Osteoblast (primary cell): ENCODE data around the gene OBP2A. TPM values are rescaled to one million over a fixed set of nuclear protein-coding genes. Genes with fewer than 3 reads are reported as not detected.
"Not testable (repeated sequence)": the region's sequence is repeated elsewhere in the genome, so short reads cannot be mapped to it uniquely, and the experiment has no call there.

Experiments
- DNase-seq: peaks from one replicate; pipeline ENCODE4 v3.0.0; 2011; ENCODE audit warnings: low spot score, mixed read lengths; ENCODE audit not compliant: insufficient read length; ENCODE audit errors: missing footprints
- H2AFZ ChIP-seq: 2 replicates; pipeline ENCODE4 v1.6.0; 2011; ENCODE audit warnings: mild to moderate bottlenecking, low read length
- H3K27ac ChIP-seq: 2 replicates; pipeline ENCODE4 v1.5.1; 2011; ENCODE audit warnings: mild to moderate bottlenecking, low read depth, low read length, moderate library complexity
- H3K27me3 ChIP-seq: 2 replicates; pipeline ENCODE4 v1.6.0; 2012; ENCODE audit warnings: mild to moderate bottlenecking, control low read depth, inconsistent platforms, low read length, moderate library complexity; ENCODE audit not compliant: insufficient read depth
- H3K36me3 ChIP-seq: 2 replicates; pipeline ENCODE4 v1.5.1; 2011; ENCODE audit warnings: mild to moderate bottlenecking, low read length, control low read depth, moderate library complexity; ENCODE audit not compliant: insufficient read depth
- H3K4me1 ChIP-seq: 2 replicates; pipeline ENCODE4 v1.5.1; 2011; ENCODE audit warnings: mild to moderate bottlenecking, low read length, control low read depth, moderate library complexity; ENCODE audit not compliant: insufficient read depth
- H3K4me2 ChIP-seq: 2 replicates; pipeline ENCODE4 v1.6.0; 2011; ENCODE audit warnings: mild to moderate bottlenecking, low read length; ENCODE audit not compliant: insufficient read depth
- H3K4me3 ChIP-seq: fragments of 200-600 bp; sonication (generic); 3 replicates; pipeline ENCODE4 v1.5.1; 2012; ENCODE audit warnings: mild to moderate bottlenecking, low read length, inconsistent platforms; ENCODE audit not compliant: insufficient read depth
- H3K79me2 ChIP-seq: 2 replicates; pipeline ENCODE4 v1.6.0; 2012; ENCODE audit warnings: mild to moderate bottlenecking, low read length, control low read depth, inconsistent platforms; ENCODE audit not compliant: insufficient read depth
- H3K9me3 ChIP-seq: 2 replicates; pipeline ENCODE4 v1.5.1; 2011; ENCODE audit warnings: low read depth, low read length, control low read depth
- H4K20me1 ChIP-seq: 2 replicates; pipeline ENCODE4 v1.6.0; 2012; ENCODE audit warnings: mild to moderate bottlenecking, low read length, control low read depth; ENCODE audit not compliant: insufficient read depth
- total RNA-seq: library from RNA; depleted of rRNA; stranded (reverse); fragments of >200 nt; gene quantifications from 2 replicates; pipeline ENCODE4 v1.2.3, GENCODE V29; 2012
- TF ChIP-seq, protein P1 (sequence below): IDR thresholded peaks from 2 replicates; pipeline ENCODE4 v1.5.1; 2011; ENCODE audit warnings: mild to moderate bottlenecking, low read depth, low read length, moderate library complexity; ENCODE audit errors: extremely low read depth

The OBP2A gene
- total RNA-seq, 1 donor, result not detected

DNA sequence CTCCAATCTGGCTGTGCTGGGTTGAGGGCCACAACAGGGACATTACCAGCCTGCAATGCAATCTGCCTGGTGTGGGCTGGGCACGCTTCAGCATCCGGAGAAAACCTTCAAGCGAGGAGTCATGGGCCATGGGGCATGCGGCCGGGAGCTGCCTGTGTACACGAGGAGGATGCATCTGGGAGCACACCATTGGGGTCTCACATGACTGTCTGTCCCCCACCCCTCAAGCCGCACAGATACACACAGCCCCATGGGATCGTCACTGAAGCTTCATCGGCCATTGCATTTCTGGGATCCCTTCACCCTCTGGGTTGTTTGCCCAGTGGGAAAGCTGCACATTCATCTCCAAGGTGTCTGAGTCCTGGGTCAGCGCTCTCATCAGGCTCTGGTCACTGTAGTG, 14.8 kb upstream of the OBP2A start:
- no peaks in the 10 kb centered on the region for H3K4me1 ChIP-seq
- no peaks in the 10 kb centered on the region for H3K36me3 ChIP-seq
- H3K9me3 ChIP-seq, result no peaks in the 10 kb centered on the region
- TF ChIP-seq, protein P1, sequence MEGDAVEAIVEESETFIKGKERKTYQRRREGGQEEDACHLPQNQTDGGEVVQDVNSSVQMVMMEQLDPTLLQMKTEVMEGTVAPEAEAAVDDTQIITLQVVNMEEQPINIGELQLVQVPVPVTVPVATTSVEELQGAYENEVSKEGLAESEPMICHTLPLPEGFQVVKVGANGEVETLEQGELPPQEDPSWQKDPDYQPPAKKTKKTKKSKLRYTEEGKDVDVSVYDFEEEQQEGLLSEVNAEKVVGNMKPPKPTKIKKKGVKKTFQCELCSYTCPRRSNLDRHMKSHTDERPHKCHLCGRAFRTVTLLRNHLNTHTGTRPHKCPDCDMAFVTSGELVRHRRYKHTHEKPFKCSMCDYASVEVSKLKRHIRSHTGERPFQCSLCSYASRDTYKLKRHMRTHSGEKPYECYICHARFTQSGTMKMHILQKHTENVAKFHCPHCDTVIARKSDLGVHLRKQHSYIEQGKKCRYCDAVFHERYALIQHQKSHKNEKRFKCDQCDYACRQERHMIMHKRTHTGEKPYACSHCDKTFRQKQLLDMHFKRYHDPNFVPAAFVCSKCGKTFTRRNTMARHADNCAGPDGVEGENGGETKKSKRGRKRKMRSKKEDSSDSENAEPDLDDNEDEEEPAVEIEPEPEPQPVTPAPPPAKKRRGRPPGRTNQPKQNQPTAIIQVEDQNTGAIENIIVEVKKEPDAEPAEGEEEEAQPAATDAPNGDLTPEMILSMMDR, result no peak
- H2AFZ ChIP-seq, result no peak overlapping the region
- H3K27ac ChIP-seq, result no peak overlapping the region
- H3K4me3 ChIP-seq, result no peak overlapping the region
- no peaks in the 10 kb centered on the region for H4K20me1 ChIP-seq
- no peaks in the 10 kb centered on the region for H3K79me2 ChIP-seq
- DNase-seq, result no peak
- H3K4me2 ChIP-seq, result no peak overlapping the region
- no peaks in the 10 kb centered on the region for H3K27me3 ChIP-seq

DNA sequence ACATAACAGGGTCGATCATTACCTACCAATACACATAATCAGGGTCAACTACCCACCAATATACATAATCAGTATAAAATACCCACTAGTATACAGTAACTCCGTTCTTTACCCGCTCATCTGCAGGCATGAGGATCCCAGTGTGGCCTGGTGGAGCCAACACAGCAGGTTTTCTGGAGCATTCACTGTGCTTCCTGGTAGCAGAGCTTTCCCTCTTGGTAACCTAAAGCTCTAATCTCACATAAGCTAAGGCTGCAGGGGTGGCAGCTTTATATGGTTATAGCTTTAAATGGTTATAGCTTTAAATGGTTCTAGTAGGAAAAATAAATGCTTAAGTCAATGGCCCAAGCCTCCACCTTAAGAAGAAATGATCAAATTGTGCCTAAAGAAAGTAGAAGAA, 12.8 kb upstream of the OBP2A start:
- Histone ChIP-seq H3K27ac (no peak overlapping the region), H2AFZ (no peak overlapping the region), H3K4me2 (no peak overlapping the region), H3K79me2 (no peaks in the 10 kb centered on the region), H3K4me1 (no peaks in the 10 kb centered on the region), H3K9me3 (no peaks in the 10 kb centered on the region), H3K4me3 (no peak overlapping the region), H4K20me1 (no peaks in the 10 kb centered on the region), H3K27me3 (peaks cover 3% of the 10 kb centered on the region), H3K36me3 (no peaks in the 10 kb centered on the region)
- TF ChIP-seq, protein P1, result no peak
- DNase-seq, result no peak

DNA sequence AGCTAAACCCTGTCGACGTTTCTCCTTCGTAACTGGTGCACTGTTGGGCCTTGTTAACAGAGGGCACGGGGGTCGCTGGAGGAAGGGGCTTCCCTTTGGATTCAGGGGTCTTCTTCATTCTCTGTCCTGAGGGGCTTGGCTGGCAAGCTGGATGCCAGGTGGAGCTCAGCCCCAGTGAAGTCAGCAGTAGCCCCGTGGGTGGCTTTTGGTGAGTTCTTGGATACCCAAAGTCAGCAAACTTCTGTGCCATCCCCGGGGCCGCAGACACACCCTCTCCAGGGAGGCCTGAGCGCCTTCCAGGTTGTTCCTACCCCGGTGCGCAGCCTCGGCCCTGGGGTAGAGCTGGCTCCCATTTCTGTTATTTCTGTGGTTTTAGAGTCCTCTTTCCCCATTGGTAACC, 12.3 kb upstream of the OBP2A start:
- H3K4me2 ChIP-seq, result no peak overlapping the region
- no peak overlapping the region for H2AFZ ChIP-seq
- H3K79me2 ChIP-seq, result no peaks in the 10 kb centered on the region
- H3K27me3 ChIP-seq, result peaks cover 3% of the 10 kb centered on the region
- H3K4me1 ChIP-seq, result no peaks in the 10 kb centered on the region
- no peaks in the 10 kb centered on the region for H3K36me3 ChIP-seq
- H3K27ac ChIP-seq, result no peak overlapping the region
- TF ChIP-seq, protein P1, result no peak
- no peaks in the 10 kb centered on the region for H4K20me1 ChIP-seq
- no peak for DNase-seq
- H3K9me3 ChIP-seq, result no peaks in the 10 kb centered on the region
- H3K4me3 ChIP-seq, result no peak overlapping the region

- not testable (repeated sequence) for H4K20me1 ChIP-seq, H2AFZ ChIP-seq, DNase-seq, H3K27ac ChIP-seq, H3K79me2 ChIP-seq, H3K27me3 ChIP-seq, H3K4me3 ChIP-seq, H3K9me3 ChIP-seq, H3K4me2 ChIP-seq, H3K4me1 ChIP-seq, H3K36me3 ChIP-seq
Measured at GRCh38 chr9:135534192-135534711, 11.7 kb upstream of the OBP2A start.

DNA sequence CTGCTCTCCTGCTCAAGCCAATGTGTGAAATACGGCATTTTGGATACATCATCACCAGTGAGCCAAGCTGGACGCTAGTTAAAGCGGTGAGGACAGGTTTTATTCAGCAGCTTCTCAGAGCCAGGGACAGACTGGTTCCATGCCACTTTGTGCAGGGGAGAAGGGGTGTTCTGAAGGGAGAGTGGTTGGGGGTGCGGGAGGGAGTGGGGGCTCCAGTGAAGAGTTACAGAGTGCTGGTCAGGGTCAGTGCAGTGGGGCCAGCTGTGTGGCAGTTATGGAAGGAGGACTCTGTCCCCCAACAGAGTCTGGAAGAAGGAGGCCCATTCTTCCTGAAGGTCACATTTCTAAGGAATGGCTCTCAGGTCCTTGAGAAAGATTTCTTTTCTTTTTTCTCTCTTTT, 11.1 kb upstream of the OBP2A start:
- not testable (repeated sequence) for H3K4me3 ChIP-seq, H3K9me3 ChIP-seq, H3K36me3 ChIP-seq, H4K20me1 ChIP-seq, H3K27me3 ChIP-seq, H2AFZ ChIP-seq, H3K4me2 ChIP-seq, H3K27ac ChIP-seq, DNase-seq, H3K79me2 ChIP-seq, H3K4me1 ChIP-seq

DNA sequence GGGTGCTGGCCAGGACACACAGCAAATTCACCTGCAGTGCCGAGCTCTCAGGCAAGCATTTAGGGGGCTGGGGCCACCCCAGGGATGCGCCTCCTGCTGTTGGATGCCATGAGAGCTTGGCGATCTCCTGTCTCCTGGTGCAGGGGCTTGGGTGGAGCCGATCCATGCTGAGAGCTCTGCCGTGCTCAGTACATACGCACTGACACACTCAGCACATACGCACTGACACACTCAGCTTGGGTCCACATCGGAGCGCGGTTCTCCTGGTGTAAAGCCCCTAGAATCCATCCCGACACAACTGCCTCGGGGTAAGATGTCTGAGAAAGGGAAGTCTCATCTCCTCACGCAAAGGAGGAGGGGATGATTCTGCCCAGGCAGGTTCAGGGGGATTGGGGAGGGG, 10.3 kb upstream of the OBP2A start:
- not testable (repeated sequence) for H4K20me1 ChIP-seq, DNase-seq, H3K4me3 ChIP-seq, H3K4me1 ChIP-seq, H3K36me3 ChIP-seq, H3K4me2 ChIP-seq, H3K27ac ChIP-seq, H2AFZ ChIP-seq, H3K79me2 ChIP-seq, H3K9me3 ChIP-seq, H3K27me3 ChIP-seq
